Dedifferentiated amniotic fluid mesenchymal stem cell (primary cell): ENCODE measurements around the gene GNRH2.
"Not testable (repeated sequence)": the region's sequence is repeated elsewhere in the genome, so short reads cannot be mapped to it uniquely, and the experiment has no call there.

ENCODE experiments used
- DNase-seq: peaks from one replicate; pipeline ENCODE4 v3.0.0-alpha.2; 2016; ENCODE audit errors: extremely low spot score

Gene GNRH2

GRCh38 chr20:3041854-3042409, 1.5 kb upstream of the GNRH2 start:
- no peak for DNase-seq

- no peak for DNase-seq
These were observed 797 bp upstream of the GNRH2 start for GRCh38 chr20:3042625-3043024.

- DNase-seq: no peak
These were observed 1.0 kb downstream of the GNRH2 start for GRCh38 chr20:3044336-3044965.

GRCh38 chr20:3045042-3045815, 1.8 kb downstream of the GNRH2 start:
- DNase-seq: peak; percentile 44

GRCh38 chr20:3045816-3046676, 2.6 kb downstream of the GNRH2 start, which contains the start of gene MRPS26:
TSS of gene MRPS26 (plus strand) at chr20:3046052. CDS start at chr20:3046069, 17 bp downstream.
- peak; percentile 63 for DNase-seq

GRCh38 chr20:3046677-3047462, 3.4 kb downstream of the GNRH2 start:
- no peak for DNase-seq

GRCh38 chr20:3047486-3048419, 4.3 kb downstream of the GNRH2 start:
- no peak for DNase-seq

- no peak for DNase-seq
These were observed 8.1 kb downstream of the GNRH2 start for GRCh38 chr20:3051385-3052019.

- DNase-seq: no peak
These were observed 16.1 kb downstream of the GNRH2 start for GRCh38 chr20:3059489-3059888.

- not testable (repeated sequence) for DNase-seq
These were observed 20.7 kb downstream of the GNRH2 start for GRCh38 chr20:3064119-3064518.

GRCh38 chr20:3067139-3068014, 24.0 kb downstream of the GNRH2 start:
- no peak for DNase-seq

GRCh38 chr20:3068075-3068474, 24.7 kb downstream of the GNRH2 start:
- no peak for DNase-seq

- DNase-seq: no peak
These were observed 25.8 kb downstream of the GNRH2 start for GRCh38 chr20:3068986-3069900.

- no peak for DNase-seq
These were observed 27.3 kb downstream of the GNRH2 start for GRCh38 chr20:3070725-3071124.

GRCh38 chr20:3071266-3071609, 27.8 kb downstream of the GNRH2 start:
- no peak for DNase-seq

- no peak for DNase-seq
These were observed 28.4 kb downstream of the GNRH2 start, which contains the start of gene OXT for GRCh38 chr20:3071610-3072529. TSS of gene OXT (plus strand) at chr20:3071620. CDS start at chr20:3071656, 36 bp downstream.
